Mesendoderm (in vitro differentiated cells): ENCODE data around the gene PYGM.

ENCODE experiments used
- DNase-seq: peaks from one replicate; pipeline ENCODE4 v3.0.0; 2013
- H2AK5ac ChIP-seq: 2 replicates; pipeline ENCODE4 v1.6.1; 2013; ENCODE audit warnings: low read length, inconsistent platforms
- H2BK120ac ChIP-seq: 2 replicates; pipeline ENCODE4 v1.6.1; 2013; ENCODE audit warnings: low read depth, mild to moderate bottlenecking, low read length, moderate library complexity, mixed read lengths
- H2BK15ac ChIP-seq: replicated peaks from 2 replicates; pipeline ENCODE4 v1.6.1; 2013; ENCODE audit warnings: low read depth, mild to moderate bottlenecking, moderate library complexity
- H2BK5ac ChIP-seq: 2 replicates; pipeline ENCODE4 v1.6.1; 2013; ENCODE audit warnings: low read length, inconsistent platforms
- H3K18ac ChIP-seq: 2 replicates; pipeline ENCODE4 v1.6.1; 2013; ENCODE audit warnings: mild to moderate bottlenecking, low read length, mixed read lengths
- H3K23ac ChIP-seq: one replicate; pipeline ENCODE4 v1.6.1; 2013; ENCODE audit warnings: low read length
- H3K27ac ChIP-seq: 2 replicates; pipeline ENCODE4 v1.5.1; 2013; ENCODE audit warnings: low read depth, mild to moderate bottlenecking, inconsistent platforms, low read length, moderate library complexity
- H3K27me3 ChIP-seq: 2 replicates; pipeline ENCODE4 v1.6.1; 2013; ENCODE audit warnings: low read length, control low read depth, mild to moderate bottlenecking, inconsistent platforms; ENCODE audit not compliant: insufficient read depth, poor library complexity
- H3K36me3 ChIP-seq: 2 replicates; pipeline ENCODE4 v1.6.1; 2013; ENCODE audit warnings: low read length, inconsistent platforms; ENCODE audit not compliant: control insufficient read depth, insufficient read depth
- H3K4ac ChIP-seq: one replicate; pipeline ENCODE4 v1.6.1; 2013; ENCODE audit warnings: low read depth, mild to moderate bottlenecking, low read length, moderate library complexity
- H3K4me1 ChIP-seq: 2 replicates; pipeline ENCODE4 v1.6.1; 2013; ENCODE audit warnings: low read depth, low read length, inconsistent platforms; ENCODE audit not compliant: control insufficient read depth
- H3K4me2 ChIP-seq: 2 replicates; pipeline ENCODE4 v1.6.1; 2013; ENCODE audit warnings: low read length
- H3K4me3 ChIP-seq: 2 replicates; pipeline ENCODE4 v1.5.1; 2013; ENCODE audit warnings: mild to moderate bottlenecking, low read length
- H3K56ac ChIP-seq: one replicate; pipeline ENCODE4 v1.6.1; 2013; ENCODE audit warnings: low read length
- H3K79me1 ChIP-seq: 2 replicates; pipeline ENCODE4 v1.6.1; 2013; ENCODE audit warnings: low read length, inconsistent platforms
- H3K79me2 ChIP-seq: 2 replicates; pipeline ENCODE4 v1.6.1; 2013; ENCODE audit warnings: mild to moderate bottlenecking, low read length; ENCODE audit not compliant: control insufficient read depth, insufficient read depth
- H3K9ac ChIP-seq: 2 replicates; pipeline ENCODE4 v1.6.1; 2013; ENCODE audit warnings: low read length, inconsistent platforms
- H4K5ac ChIP-seq: one replicate; pipeline ENCODE4 v1.6.1; 2013; ENCODE audit warnings: low read length
- H4K8ac ChIP-seq: one replicate; pipeline ENCODE4 v1.6.1; 2013; ENCODE audit warnings: low read depth, mild to moderate bottlenecking, control low read depth, low read length, moderate library complexity
- WGBS: extraction: QIAGEN DNeasy Blood & Tissue Kit; methylation state at CpG from one replicate; pipeline ENCODE4 v1.1.7; 2013; ENCODE audit warnings: low lambda C conversion rate, missing lambda C conversion rate; ENCODE audit not compliant: insufficient coverage; ENCODE audit errors: extremely low coverage; 5-methylcytosine and 5-hydroxymethylcytosine counted together

Gene PYGM

GRCh38 chr11:64720167-64720566 lies 39.6 kb downstream of the PYGM start:
- Histone ChIP-seq H3K18ac (no peak overlapping the region), H3K79me2 (no peaks in the 10 kb centered on the region), H2BK120ac (no peak overlapping the region), H3K27ac (no peak overlapping the region), H3K4me2 (no peak overlapping the region), H3K36me3 (no peaks in the 10 kb centered on the region), H3K9ac (no peak overlapping the region), H2AK5ac (no peak overlapping the region), H3K23ac (no peak overlapping the region), H4K5ac (no peak overlapping the region), H2BK15ac (no peak overlapping the region), H4K8ac (no peak overlapping the region), H3K56ac (no peak overlapping the region), H2BK5ac (no peak overlapping the region), H3K4me1 (no peaks in the 10 kb centered on the region), H3K4ac (no peak overlapping the region), H3K79me1 (no peaks in the 10 kb centered on the region), H3K4me3 (no peak overlapping the region), H3K27me3 (peaks cover 6% of the 10 kb centered on the region)
- no peak for DNase-seq
- WGBS, result no CpG with 5 or more reads among the region's 9 CpGs

GRCh38 chr11:64719406-64719805 lies 40.4 kb downstream of the PYGM start:
- H3K4me2 ChIP-seq, result no peak overlapping the region
- H4K8ac ChIP-seq, result no peak overlapping the region
- H3K27me3 ChIP-seq, result peaks cover 7% of the 10 kb centered on the region
- H3K18ac ChIP-seq, result no peak overlapping the region
- no CpG with 5 or more reads among the region's 10 CpGs for WGBS
- H3K4ac ChIP-seq, result no peak overlapping the region
- DNase-seq, result no peak
- no peaks in the 10 kb centered on the region for H3K79me2 ChIP-seq
- H3K4me1 ChIP-seq, result no peaks in the 10 kb centered on the region
- no peak overlapping the region for H3K4me3 ChIP-seq
- H2BK15ac ChIP-seq, result no peak overlapping the region
- no peak overlapping the region for H2AK5ac ChIP-seq
- no peak overlapping the region for H4K5ac ChIP-seq
- no peak overlapping the region for H3K23ac ChIP-seq
- no peak overlapping the region for H2BK5ac ChIP-seq
- no peak overlapping the region for H3K27ac ChIP-seq
- no peaks in the 10 kb centered on the region for H3K36me3 ChIP-seq
- H3K79me1 ChIP-seq, result no peaks in the 10 kb centered on the region
- no peak overlapping the region for H3K56ac ChIP-seq
- H3K9ac ChIP-seq, result no peak overlapping the region
- H2BK120ac ChIP-seq, result no peak overlapping the region

- no peak overlapping the region for H3K4me2 ChIP-seq
- H3K4me1 ChIP-seq, result no peaks in the 10 kb centered on the region
- H3K18ac ChIP-seq, result no peak overlapping the region
- no peak overlapping the region for H2AK5ac ChIP-seq
- no peak overlapping the region for H4K5ac ChIP-seq
- H4K8ac ChIP-seq, result no peak overlapping the region
- no peaks in the 10 kb centered on the region for H3K36me3 ChIP-seq
- no CpG with 5 or more reads among the region's 4 CpGs for WGBS
- H3K79me1 ChIP-seq, result no peaks in the 10 kb centered on the region
- no peak overlapping the region for H2BK120ac ChIP-seq
- no peak overlapping the region for H3K9ac ChIP-seq
- no peak overlapping the region for H3K4ac ChIP-seq
- H3K79me2 ChIP-seq, result no peaks in the 10 kb centered on the region
- H3K27ac ChIP-seq, result no peak overlapping the region
- no peak overlapping the region for H2BK5ac ChIP-seq
- H3K4me3 ChIP-seq, result no peak overlapping the region
- H3K23ac ChIP-seq, result no peak overlapping the region
- H2BK15ac ChIP-seq, result no peak overlapping the region
- H3K27me3 ChIP-seq, result peaks cover 11% of the 10 kb centered on the region
- no peak overlapping the region for H3K56ac ChIP-seq
- no peak for DNase-seq
Measured at GRCh38 chr11:64718780-64719124, 41.0 kb downstream of the PYGM start.

GRCh38 chr11:64718084-64718779 lies 41.5 kb downstream of the PYGM start:
- H4K5ac ChIP-seq, result no peak overlapping the region
- no peak overlapping the region for H3K27ac ChIP-seq
- H3K4me1 ChIP-seq, result no peaks in the 10 kb centered on the region
- no peaks in the 10 kb centered on the region for H3K36me3 ChIP-seq
- H3K23ac ChIP-seq, result no peak overlapping the region
- H3K4ac ChIP-seq, result no peak overlapping the region
- H2AK5ac ChIP-seq, result no peak overlapping the region
- no peak overlapping the region for H4K8ac ChIP-seq
- H3K9ac ChIP-seq, result no peak overlapping the region
- no peak overlapping the region for H2BK5ac ChIP-seq
- no peak overlapping the region for H3K4me3 ChIP-seq
- H2BK15ac ChIP-seq, result no peak overlapping the region
- H3K18ac ChIP-seq, result no peak overlapping the region
- H3K79me1 ChIP-seq, result no peaks in the 10 kb centered on the region
- H3K56ac ChIP-seq, result no peak overlapping the region
- no peaks in the 10 kb centered on the region for H3K79me2 ChIP-seq
- peaks cover 13% of the 10 kb centered on the region for H3K27me3 ChIP-seq
- WGBS, result no CpG with 5 or more reads among the region's 15 CpGs
- no peak overlapping the region for H2BK120ac ChIP-seq
- no peak for DNase-seq
- H3K4me2 ChIP-seq, result no peak overlapping the region

- Histone ChIP-seq H3K79me2 (no peaks in the 10 kb centered on the region), H4K5ac (no peak overlapping the region), H3K56ac (no peak overlapping the region), H2AK5ac (no peak overlapping the region), H3K36me3 (no peaks in the 10 kb centered on the region), H3K9ac (no peak overlapping the region), H2BK120ac (no peak overlapping the region), H3K23ac (no peak overlapping the region), H3K79me1 (no peaks in the 10 kb centered on the region), H3K4me1 (no peaks in the 10 kb centered on the region), H3K27me3 (peaks cover 18% of the 10 kb centered on the region), H3K18ac (no peak overlapping the region), H2BK5ac (no peak overlapping the region), H3K4ac (no peak overlapping the region), H3K27ac (no peak overlapping the region), H3K4me3 (no peak overlapping the region), H4K8ac (no peak overlapping the region), H2BK15ac (no peak overlapping the region), H3K4me2 (no peak overlapping the region)
- WGBS, result no CpG with 5 or more reads among the region's 4 CpGs
- DNase-seq, result no peak
Measured at GRCh38 chr11:64717268-64717578, 42.6 kb downstream of the PYGM start.
